Coronary artery (tissue), 2 donors: ENCODE data around the gene PEPD.

Source experiments
- DNase-seq: peaks from one replicate; pipeline ENCODE4 v3.0.0-alpha.2; 2017; ENCODE audit warnings: low spot score
- H3K27ac ChIP-seq, 2 donors: fragments of 200-600 bp; sonication (generic); one replicate each; pipeline ENCODE4 v1.5.1; 2016 to 2019
- H3K4me3 ChIP-seq: fragments of 200-600 bp; sonication (generic); 2 replicates; pipeline ENCODE4 v1.5.1; 2016; ENCODE audit warnings: mild to moderate bottlenecking, moderate library complexity
- CTCF ChIP-seq: fragments of 200-600 bp; sonication (generic); IDR thresholded peaks from one replicate; pipeline ENCODE4 v1.5.1; 2019; ENCODE audit warnings: antibody characterized with exemption

Gene PEPD

GRCh38 chr19:33343859-33344572, 177.6 kb downstream of the PEPD start:
- no peak for TF ChIP-seq CTCF
- H3K4me3 ChIP-seq, result no peak overlapping the region

GRCh38 chr19:33343301-33343700, 178.3 kb downstream of the PEPD start:
- no peak for TF ChIP-seq CTCF
- no peak for DNase-seq
- Histone ChIP-seq H3K27ac (no peak overlapping the region), H3K4me3 (no peak overlapping the region)

More at GRCh38 chr19:33343859-33344572, 177.6 kb downstream of the PEPD start:
- no peak for DNase-seq
- H3K27ac ChIP-seq, result no peak overlapping the region

GRCh38 chr19:33340991-33341390, 180.6 kb downstream of the PEPD start:
- no peak for DNase-seq
- TF ChIP-seq CTCF, result no peak
- no peak overlapping the region for H3K27ac ChIP-seq
- no peak overlapping the region for H3K4me3 ChIP-seq

- Histone ChIP-seq H3K4me3 (no peak overlapping the region), H3K27ac (no peak overlapping the region)
- TF ChIP-seq CTCF, result no peak
- no peak for DNase-seq
Measured at GRCh38 chr19:33339016-33339984, 182.3 kb downstream of the PEPD start.
